H1 (cell line): Measurements from ENCODE around the gene PDE4B. TPM values are rescaled to one million over a fixed set of nuclear protein-coding genes. Genes with fewer than 3 reads are reported as not detected.

ENCODE experiments used
- CTCF ChIA-PET: fragments of 300-600 bp; sonication (Branson Sonifier 250); formaldehyde crosslinking; loops from one replicate; lab custom pipeline; 2021; ENCODE audit not compliant: partially characterized antibody; lab: Charles Lee
- POLR2A ChIA-PET: fragments of 300-600 bp; sonication (Branson Sonifier 250); formaldehyde crosslinking; loops from one replicate; lab custom pipeline; 2021; ENCODE audit warnings: inconsistent platforms; ENCODE audit not compliant: partially characterized antibody; lab: Charles Lee
- DNase-seq, 2 experiments: peaks; one replicate each; pipeline versions ENCODE4 v3.0.0 to v3.0.0-alpha.2; 2010 to 2022; ENCODE audit warnings: low spot score in 2 of 2, low read depth in 1 of 2, mixed read lengths in 1 of 2
- FAIRE-seq: peaks from 2 replicates; lab custom pipeline; 2011; peaks lifted over from hg19 to GRCh38; lab: Jason Lieb, UNC
- H2AFZ ChIP-seq: 2 replicates; pipeline ENCODE4 v1.8.1; 2012; ENCODE audit warnings: low read length, inconsistent platforms
- H2AK5ac ChIP-seq: 2 replicates; pipeline ENCODE4 v1.6.1; 2013; ENCODE audit warnings: low read depth, low read length
- H2BK120ac ChIP-seq: replicated peaks from 2 replicates; pipeline ENCODE3; 2013; ENCODE audit warnings: low read depth, low read length, inconsistent platforms
- H2BK12ac ChIP-seq: 2 replicates; pipeline ENCODE4 v1.6.1; 2013; ENCODE audit warnings: low read depth, low read length
- H2BK15ac ChIP-seq: 2 replicates; pipeline ENCODE4 v1.6.1; 2013; ENCODE audit warnings: low read length
- H2BK20ac ChIP-seq: 2 replicates; pipeline ENCODE4 v1.6.1; 2013; ENCODE audit warnings: low read length
- H2BK5ac ChIP-seq: 2 replicates; pipeline ENCODE4 v1.6.1; 2013; ENCODE audit warnings: low read depth, low read length
- H3K14ac ChIP-seq: 2 replicates; pipeline ENCODE4 v1.6.1; 2013; ENCODE audit warnings: inconsistent platforms; ENCODE audit not compliant: insufficient read length
- H3K18ac ChIP-seq: 2 replicates; pipeline ENCODE4 v1.6.1; 2013; ENCODE audit warnings: low read length; ENCODE audit errors: extremely low read depth
- H3K23ac ChIP-seq: 2 replicates; pipeline ENCODE4 v1.6.1; 2013; ENCODE audit warnings: inconsistent platforms; ENCODE audit not compliant: insufficient read length
- H3K23me2 ChIP-seq: 2 replicates; pipeline ENCODE4 v1.6.1; 2013; ENCODE audit warnings: low read depth, low read length
- H3K27ac ChIP-seq: 2 replicates; pipeline ENCODE4 v1.6.1; 2011; ENCODE audit warnings: low read depth, low read length, inconsistent platforms
- H3K27me3 ChIP-seq, 4 experiments: replicated peaks in 1 of 4; 1 replicate in 1 of 4; 2 replicates in 3 of 4; pipeline versions ENCODE4 v1.6.1 to v1.8.1; 2011 to 2013; ENCODE audit warnings: low read length in 3 of 4, mild to moderate bottlenecking in 3 of 4, inconsistent platforms in 2 of 4, mixed read lengths in 2 of 4, moderate library complexity in 1 of 4; ENCODE audit not compliant: control insufficient read depth in 3 of 4, insufficient read depth in 3 of 4; ENCODE audit errors: extremely low read depth in 1 of 4
- H3K36me3 ChIP-seq, 4 experiments: 2 replicates each; pipeline versions ENCODE4 v1.6.1 to v1.8.1; 2011 to 2013; ENCODE audit warnings: mild to moderate bottlenecking in 4 of 4, low read length in 3 of 4, moderate library complexity in 2 of 4, control low read depth in 1 of 4, inconsistent platforms in 1 of 4; ENCODE audit not compliant: insufficient read depth in 4 of 4, control insufficient read depth in 2 of 4
- H3K4ac ChIP-seq: replicated peaks from 2 replicates; pipeline ENCODE3; 2013; ENCODE audit warnings: low read length, low read depth, mixed read lengths, inconsistent platforms; ENCODE audit not compliant: insufficient read length
- H3K4me1 ChIP-seq, 4 experiments: replicated peaks in 1 of 4; 1 replicate in 1 of 4; 2 replicates in 3 of 4; pipeline versions ENCODE4 v1.6.1 to v1.8.1; 2011 to 2013; ENCODE audit warnings: low read length in 3 of 4, inconsistent platforms in 2 of 4, mixed read lengths in 1 of 4; ENCODE audit not compliant: insufficient read depth in 4 of 4, control insufficient read depth in 3 of 4
- H3K4me2 ChIP-seq, 2 experiments: 2 replicates each; pipeline versions ENCODE4 v1.6.1 to v1.8.1; 2011 to 2013; ENCODE audit warnings: low read depth in 2 of 2, low read length in 2 of 2, control low read depth in 1 of 2, inconsistent platforms in 1 of 2, mild to moderate bottlenecking in 1 of 2; ENCODE audit not compliant: insufficient read depth in 1 of 2
- H3K4me3 ChIP-seq, 4 experiments: fragments of 200-600, 300-600 bp in 1 of 4; sonication (generic), shearing (Covaris generic), sonication (Bioruptor Twin) in 1 of 4; 2 replicates each; pipeline versions ENCODE4 v1.5.1 to v1.8.1; 2011 to 2016; ENCODE audit warnings: low read length in 4 of 4, low read depth in 3 of 4, control low read depth in 2 of 4, inconsistent platforms in 2 of 4, mild to moderate bottlenecking in 2 of 4, mixed read lengths in 1 of 4, moderate library complexity in 1 of 4; ENCODE audit not compliant: insufficient read depth in 2 of 4; ENCODE audit errors: extremely low read depth in 1 of 4
- H3K56ac ChIP-seq: replicated peaks from 2 replicates; pipeline ENCODE3; 2013; ENCODE audit warnings: low read depth, mild to moderate bottlenecking, mixed read lengths, low read length, inconsistent platforms; ENCODE audit not compliant: insufficient read length
- H3K79me1 ChIP-seq: 2 replicates; pipeline ENCODE4 v1.6.1; 2013; ENCODE audit warnings: low read depth, low read length, control low read depth
- H3K79me2 ChIP-seq, 2 experiments: 2 replicates each; pipeline versions ENCODE4 v1.6.1 to v1.8.1; 2012 to 2013; ENCODE audit warnings: low read length in 2 of 2, mild to moderate bottlenecking in 2 of 2, inconsistent platforms in 1 of 2; ENCODE audit not compliant: insufficient read depth in 2 of 2, control insufficient read depth in 1 of 2
- H3K9ac ChIP-seq, 4 experiments: replicated peaks in 1 of 4; 1 replicate in 1 of 4; 2 replicates in 3 of 4; pipeline versions ENCODE4 v1.6.1 to v1.8.1; 2011 to 2013; ENCODE audit warnings: low read depth in 3 of 4, low read length in 3 of 4, control low read depth in 2 of 4, mild to moderate bottlenecking in 2 of 4, moderate library complexity in 2 of 4, inconsistent platforms in 1 of 4; ENCODE audit errors: extremely low read depth in 1 of 4
- H3K9me3 ChIP-seq, 2 experiments: 2 replicates each; pipeline versions ENCODE4 v1.6.1 to v1.8.1; 2012 to 2013; ENCODE audit warnings: mild to moderate bottlenecking in 2 of 2, moderate library complexity in 2 of 2, control low read depth in 1 of 2, inconsistent platforms in 1 of 2, low read depth in 1 of 2, low read length in 1 of 2, mixed read lengths in 1 of 2; ENCODE audit not compliant: insufficient read depth in 2 of 2
- H4K20me1 ChIP-seq, 2 experiments: replicated peaks in 1 of 2; 2 replicates each; pipeline versions ENCODE3 to v1.8.1; 2011 to 2013; ENCODE audit warnings: inconsistent platforms in 2 of 2, low read length in 2 of 2, mild to moderate bottlenecking in 1 of 2; ENCODE audit not compliant: insufficient read depth in 2 of 2, control insufficient read depth in 1 of 2
- H4K5ac ChIP-seq: 2 replicates; pipeline ENCODE4 v1.6.1; 2013; ENCODE audit warnings: low read length, low read depth, mixed read lengths, inconsistent platforms; ENCODE audit not compliant: insufficient read length
- H4K8ac ChIP-seq: 2 replicates; pipeline ENCODE4 v1.8.0; 2013; ENCODE audit warnings: mild to moderate bottlenecking, moderate library complexity, low read length, inconsistent platforms; ENCODE audit not compliant: insufficient read depth; ENCODE audit errors: extremely low read depth
- H4K91ac ChIP-seq: replicated peaks from 2 replicates; pipeline ENCODE3; 2013; ENCODE audit warnings: low read length, mixed read lengths, inconsistent platforms; ENCODE audit not compliant: insufficient read length
- ASH2L ChIP-seq: fragments of 200-600, 300-600 bp; sonication (generic); IDR thresholded peaks from one replicate; pipeline ENCODE4 v1.7.1; 2017; ENCODE audit warnings: low read length
- BCL11A ChIP-seq, 2 experiments: IDR thresholded peaks; one replicate each; pipeline ENCODE4 v1.6.1; 2011; ENCODE audit warnings: low read depth in 2 of 2, low read length in 2 of 2, mild to moderate bottlenecking in 2 of 2
- CBX8 ChIP-seq: fragments of 300-800, 300-1000 bp; sonication (generic); IDR thresholded peaks from 2 replicates; pipeline ENCODE4 v1.7.1; 2016; ENCODE audit warnings: low read depth, low read length, borderline replicate concordance
- CTCF ChIP-seq, 3 experiments: IDR thresholded peaks; 1 replicate in 2 of 3; 2 replicates in 1 of 3; pipeline versions ENCODE4 v1.5.1 to v1.6.1; 2011; ENCODE audit warnings: low read length in 3 of 3, mild to moderate bottlenecking in 3 of 3, inconsistent platforms in 2 of 3, low read depth in 1 of 3, moderate library complexity in 1 of 3; ENCODE audit not compliant: insufficient read depth in 1 of 3; ENCODE audit errors: control extremely low read depth in 1 of 3
- GABPA ChIP-seq: IDR thresholded peaks from 2 replicates; pipeline ENCODE4 v1.6.1; 2011; ENCODE audit warnings: mild to moderate bottlenecking, low read length, moderate library complexity, borderline replicate concordance; ENCODE audit not compliant: insufficient read depth
- HDAC2 ChIP-seq, 2 experiments: fragments of 300-600 bp in 1 of 2; sonication (generic) in 1 of 2; IDR thresholded peaks; 2 replicates each; pipeline ENCODE4 v1.6.1; 2011 to 2012; ENCODE audit warnings: low read depth in 2 of 2, low read length in 2 of 2, mild to moderate bottlenecking in 2 of 2, moderate library complexity in 2 of 2, borderline replicate concordance in 1 of 2, inconsistent platforms in 1 of 2
- KDM4A ChIP-seq: IDR thresholded peaks from one replicate; pipeline ENCODE4 v1.7.1; 2012; ENCODE audit warnings: low read depth, mild to moderate bottlenecking, moderate library complexity, low read length, inconsistent platforms; ENCODE audit not compliant: severe bottlenecking
- MAFK ChIP-seq: IDR thresholded peaks from 2 replicates; pipeline ENCODE4 v1.6.1; 2012; ENCODE audit warnings: low read depth, mild to moderate bottlenecking, improper control_type of control experiment, low read length
- RFX5 ChIP-seq: IDR thresholded peaks from 2 replicates; pipeline ENCODE4 v1.6.1; 2011; ENCODE audit warnings: low read depth, low read length, improper control_type of control experiment, borderline replicate concordance
- RXRA ChIP-seq: IDR thresholded peaks from 2 replicates; pipeline ENCODE4 v1.6.1; 2011; ENCODE audit warnings: low read depth, mild to moderate bottlenecking, low read length, moderate library complexity; ENCODE audit not compliant: insufficient read depth
- SIN3A ChIP-seq, 2 experiments: IDR thresholded peaks in 1 of 2; conservative IDR thresholded peaks in 1 of 2; 2 replicates each; pipeline ENCODE4 v1.6.1; 2011 to 2012; ENCODE audit warnings: low read length in 2 of 2, improper control_type of control experiment in 1 of 2, low read depth in 1 of 2, mild to moderate bottlenecking in 1 of 2
- TBP ChIP-seq: IDR thresholded peaks from 2 replicates; pipeline ENCODE4 v1.6.1; 2011; ENCODE audit warnings: low read depth, low read length, improper control_type of control experiment
- polyA plus RNA-seq, 7 experiments: library from polyadenylated mRNA; depleted of rRNA in 3 of 7; stranded (reverse) in 5 of 7; unstranded in 2 of 7; fragments of >200 nt in 5 of 7; fragments of 200-250 nt in 2 of 7; gene quantifications; 1 replicate in 5 of 7; 2 replicates in 1 of 7; 4 replicates in 1 of 7; pipeline versions ENCODE4 v1.2.1 to v1.2.3, GENCODE V29; 2011 to 2013; ENCODE audit warnings: missing spikeins in 2 of 7, mixed read lengths in 2 of 7
- total RNA-seq: library from RNA; stranded (reverse); fragmentation: NEBNext Ultra II Directional; extraction: Animal tissue kit (Norgen Biotek cat#: 25700); gene quantifications from 2 replicates; pipeline ENCODE4 v1.2.1, GENCODE V29; 2021

PDE4B gene
- total and polyA plus RNA-seq, 2 of the 8 experiments (the other 6 are each of a cell fraction or from before 2014, with no cell fraction given) = 5.0 to 15.1 TPM

DNA sequence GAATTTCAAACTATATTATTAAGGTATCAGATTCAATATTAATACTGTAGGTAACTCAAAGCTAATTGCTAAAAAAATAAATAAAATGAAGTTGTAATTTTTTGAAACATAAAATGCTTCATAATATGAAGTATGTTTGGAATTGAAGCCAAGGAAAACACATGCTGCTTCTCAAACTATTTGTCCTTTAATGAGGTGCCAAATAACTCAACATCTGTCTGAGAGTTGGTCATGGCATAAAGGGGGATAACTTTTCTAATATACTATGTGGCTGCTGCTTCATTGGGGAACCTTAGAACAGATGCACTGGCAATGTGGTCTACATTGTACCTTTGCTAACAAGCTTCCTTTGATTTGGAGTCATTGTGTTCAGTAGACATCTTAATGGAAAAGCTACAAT, 96.7 kb downstream of the PDE4B start:
- Histone ChIP-seq H3K4ac (no peak overlapping the region), H4K91ac (no peak overlapping the region), H3K79me2 (no peaks in the 10 kb centered on the region), H2AFZ (no peak overlapping the region), H3K23ac (no peak overlapping the region), H3K27ac (no peak overlapping the region), H4K8ac (no peak overlapping the region), H3K36me3 (no peaks in the 10 kb centered on the region), H3K27me3 (no peaks in the 10 kb centered on the region), H2BK5ac (no peak overlapping the region), H3K4me1 (no peaks in the 10 kb centered on the region), H4K20me1 (no peaks in the 10 kb centered on the region), H2AK5ac (no peak overlapping the region), H3K18ac (no peak overlapping the region), H4K5ac (no peak overlapping the region), H3K79me1 (no peaks in the 10 kb centered on the region), H2BK12ac (no peak overlapping the region), H2BK15ac (no peak overlapping the region), H3K4me3 (no peak overlapping the region), H2BK120ac (no peak overlapping the region), H3K56ac (no peak overlapping the region), H3K9ac (no peak overlapping the region), H3K14ac (no peak overlapping the region), H2BK20ac (no peak overlapping the region), H3K4me2 (no peak overlapping the region), H3K9me3 (no peaks in the 10 kb centered on the region), H3K23me2 (no peaks in the 10 kb centered on the region; the same call in 1 of the 2 replicates)
- CTCF ChIA-PET = interaction anchor here (1.0 kb wide), 1 partner anchor 10 kb away, joined by 3 read pairs; no protein-coding TSS in a partner anchor
- POLR2A ChIA-PET = no interaction called here
- no peak for DNase-seq
- FAIRE-seq = no peak
- no peak for TF ChIP-seq RFX5
- no peak for TF ChIP-seq TBP
- no peak for TF ChIP-seq GABPA
- TF ChIP-seq HDAC2 (IDR thresholded peaks at IDR 0.05; ENCODE audit: borderline replicate concordance in 1 of 2, low read depth in 2 of 2, low read length in 2 of 2) = no peak
- TF ChIP-seq ASH2L = no peak
- no peak for TF ChIP-seq MAFK
- TF ChIP-seq SIN3A (conservative IDR thresholded peaks at IDR 0.05 in 1 of 2, IDR thresholded peaks at IDR 0.05 in 1 of 2; ENCODE audit: low read depth in 1 of 2, low read length in 2 of 2) = no peak
- no peak for TF ChIP-seq RXRA
- TF ChIP-seq KDM4A = no peak
- no peak for TF ChIP-seq BCL11A (IDR thresholded peaks at IDR 0.05; ENCODE audit: low read depth in 2 of 2, low read length in 2 of 2)
- no peak for TF ChIP-seq CTCF (IDR thresholded peaks at IDR 0.05; ENCODE audit: control extremely low read depth in 1 of 3, insufficient read depth in 1 of 3, low read depth in 1 of 3, low read length in 3 of 3)
- TF ChIP-seq CBX8 = no peak
